B cell (primary cell): ENCODE measurements around the gene DACT1. TPM values are rescaled to one million over a fixed set of nuclear protein-coding genes. Genes with fewer than 3 reads are reported as not detected.

Experiments used
- ATAC-seq: fragments of 200-7000 bp; cut with Tn5 transposase; one replicate; pipeline ENCODE4 v1.10.0; 2021; ENCODE audit warnings: low read depth, mild to moderate bottlenecking, moderate number of reproducible peaks, moderate library complexity
- CTCF ChIA-PET: fragments of 350-600 bp; sonication (Branson Sonifier 250); formaldehyde crosslinking; loops from one replicate; lab custom pipeline; 2021; ENCODE audit warnings: antibody characterized with exemption, inconsistent platforms; lab: Charles Lee
- POLR2A ChIA-PET: fragments of 350-600 bp; sonication (Branson Sonifier 250); formaldehyde crosslinking; loops from one replicate; lab custom pipeline; 2021; ENCODE audit warnings: antibody characterized with exemption; lab: Charles Lee
- DNase-seq: peaks from one replicate; pipeline ENCODE4 v3.0.0; 2013
- H2AFZ ChIP-seq: 2 replicates; pipeline ENCODE4 v1.6.1; 2012; ENCODE audit warnings: mild to moderate bottlenecking, low read depth, low read length; ENCODE audit not compliant: insufficient read depth, poor library complexity, severe bottlenecking
- H3K27ac ChIP-seq, 2 donors: 1 replicate in 1 of 2; 2 replicates in 1 of 2; pipeline ENCODE4 v1.5.1; 2012 to 2013; ENCODE audit warnings: low read length in 2 of 2, mild to moderate bottlenecking in 2 of 2, moderate library complexity in 1 of 2
- H3K27me3 ChIP-seq, 4 experiments: fragments of 200-600 bp in 1 of 4; sonication (generic) in 1 of 4; replicated peaks in 1 of 4; 1 replicate in 2 of 4; 2 replicates in 2 of 4; pipeline versions ENCODE4 v1.6.1 to v1.7.0; 2013 to 2016; ENCODE audit warnings: low read length in 3 of 4, mild to moderate bottlenecking in 2 of 4, mixed read lengths in 1 of 4, moderate library complexity in 1 of 4; ENCODE audit not compliant: insufficient read depth in 4 of 4, control insufficient read depth in 3 of 4; ENCODE audit errors: control extremely low read depth in 1 of 4
- H3K36me3 ChIP-seq, 2 experiments: replicated peaks in 1 of 2; 1 replicate in 1 of 2; 2 replicates in 1 of 2; pipeline versions ENCODE4 v1.6.1 to v1.7.1; 2013; ENCODE audit warnings: low read length in 1 of 2; ENCODE audit not compliant: insufficient read depth in 2 of 2, control insufficient read depth in 1 of 2; ENCODE audit errors: control extremely low read depth in 1 of 2, extremely low read depth in 1 of 2
- H3K4me1 ChIP-seq, 2 donors: fragments of 200-600 bp in 1 of 2; sonication (generic) in 1 of 2; 1 replicate in 1 of 2; 2 replicates in 1 of 2; pipeline versions ENCODE4 v1.5.1 to v1.6.1; 2013 to 2017; ENCODE audit warnings: low read length in 2 of 2; ENCODE audit not compliant: control insufficient read depth in 2 of 2, insufficient read depth in 2 of 2
- H3K4me2 ChIP-seq: replicated peaks from 2 replicates; pipeline ENCODE3; 2012; ENCODE audit warnings: mild to moderate bottlenecking, low read depth, low read length; ENCODE audit not compliant: poor library complexity, severe bottlenecking
- H3K4me3 ChIP-seq, 5 experiments: fragments of 200-600 bp in 1 of 5; sonication (generic) in 1 of 5; 1 replicate in 3 of 5; 2 replicates in 2 of 5; pipeline versions ENCODE4 v1.5.1 to v1.7.0; 2011 to 2016; ENCODE audit warnings: low read length in 4 of 5, mild to moderate bottlenecking in 4 of 5, low read depth in 2 of 5, control low read depth in 1 of 5, moderate library complexity in 1 of 5; ENCODE audit not compliant: insufficient read depth in 1 of 5; ENCODE audit errors: control extremely low read depth in 1 of 5, extremely low read depth in 1 of 5
- H3K79me2 ChIP-seq: fragments of 200-600 bp; sonication (generic); one replicate; pipeline ENCODE4 v1.6.0; 2016; ENCODE audit warnings: low read length; ENCODE audit not compliant: control insufficient read depth, insufficient read depth
- H3K9ac ChIP-seq: fragments of 200-600 bp; sonication (generic); 2 replicates; pipeline ENCODE4 v1.6.1; 2017; ENCODE audit warnings: mild to moderate bottlenecking, low read length, moderate library complexity
- H3K9me3 ChIP-seq, 3 donors: one replicate each; pipeline versions ENCODE4 v1.6.1 to v1.7.1; 2013; ENCODE audit warnings: low read length in 2 of 3; ENCODE audit not compliant: control insufficient read depth in 2 of 3, insufficient read depth in 1 of 3; ENCODE audit errors: control extremely low read depth in 1 of 3
- H4K20me1 ChIP-seq: 2 replicates; pipeline ENCODE4 v1.6.0; 2012; ENCODE audit warnings: mild to moderate bottlenecking, low read length; ENCODE audit not compliant: insufficient read depth, control insufficient read depth, poor library complexity, severe bottlenecking
- H3K27ac Mint-ChIP-seq: one replicate; pipeline ENCODE4 v1.8.0; 2021; ENCODE audit warnings: mixed read lengths
- H3K27me3 Mint-ChIP-seq: one replicate; pipeline ENCODE4 v1.8.0; 2021; ENCODE audit warnings: mixed read lengths
- H3K4me1 Mint-ChIP-seq: one replicate; pipeline ENCODE4 v1.8.0; 2021; ENCODE audit warnings: mixed read lengths
- H3K4me3 Mint-ChIP-seq: one replicate; pipeline ENCODE4 v1.8.0; 2021; ENCODE audit warnings: mixed read lengths
- H3K9me3 Mint-ChIP-seq: one replicate; pipeline ENCODE4 v1.8.0; 2022; ENCODE audit warnings: mixed read lengths; ENCODE audit not compliant: insufficient read depth
- CTCF ChIP-seq: fragments of 200-600 bp; IDR thresholded peaks from one replicate; pipeline ENCODE4 v1.8.0; 2022; ENCODE audit warnings: antibody characterized with exemption, mild to moderate bottlenecking
- EZH2 ChIP-seq: IDR thresholded peaks from 2 replicates; pipeline ENCODE4 v1.6.1; 2012; ENCODE audit warnings: borderline replicate concordance, low read depth, mild to moderate bottlenecking, moderate library complexity, low read length; ENCODE audit not compliant: insufficient read depth, poor library complexity, severe bottlenecking
- WGBS: methylation state at CpG from one replicate; pipeline ENCODE4 v1.1.5; 2013; ENCODE audit warnings: missing lambda C conversion rate; ENCODE audit not compliant: insufficient coverage; 5-methylcytosine and 5-hydroxymethylcytosine counted together
- intact Hi-C: fragments of 100-400 bp; cut with micrococcal nuclease; formaldehyde crosslinking; loops from one replicate; pipeline ENCODE4 v1.10.0; 2022
- polyA plus RNA-seq: library from polyadenylated mRNA; depleted of rRNA; stranded (reverse); fragments of >200 nt; gene quantifications from 2 replicates; pipeline ENCODE4 v1.2.3, GENCODE V29; 2012
- total RNA-seq, 2 donors: library from RNA; stranded (reverse); fragments of 120-200 nt in 1 of 2; gene quantifications; 1 replicate in 1 of 2; 2 replicates in 1 of 2; pipeline versions ENCODE4 v1.2.3 to v1.2.4, GENCODE V29; 2013 to 2022

DACT1 gene
- total and polyA plus RNA-seq, 2 donors (not counting 1 experiment from before 2014, with no cell fraction given) = 2.2 to 3.5 TPM

DNA sequence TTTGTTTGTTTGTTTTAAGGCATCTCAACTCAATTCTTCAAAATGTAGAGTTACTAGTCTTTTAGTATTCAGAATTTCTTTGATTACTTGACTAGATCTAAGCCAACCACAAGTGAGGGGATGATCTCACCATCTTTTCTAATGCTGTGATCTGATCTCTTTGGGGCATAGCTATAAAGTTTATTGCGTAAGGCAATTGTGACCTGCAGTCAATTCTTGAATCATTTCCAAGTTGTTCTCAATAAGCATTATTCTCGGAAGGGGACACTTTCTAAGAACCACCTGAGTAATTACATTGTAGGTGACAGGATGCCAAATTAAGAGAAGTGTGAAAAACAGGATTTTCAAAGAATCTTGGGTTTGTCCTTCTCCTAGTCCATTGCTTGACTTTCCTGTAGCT is 13.1 kb downstream of the DACT1 start:
- Mint-ChIP-seq H3K4me1 (no peaks in the 10 kb centered on the region), H3K27me3 (no peaks in the 10 kb centered on the region), H3K9me3 (no peaks in the 10 kb centered on the region), H3K27ac (no peak overlapping the region), H3K4me3 (no peak overlapping the region)
- no peak overlapping the region for H3K4me2 ChIP-seq
- H3K4me3 ChIP-seq = no peak overlapping the region
- ChIA-PET POLR2A (no interaction called here), CTCF (no interaction called here)
- no peak for TF ChIP-seq CTCF
- TF ChIP-seq EZH2 = no peak
- no peak for DNase-seq
- intact Hi-C loops = no loop called here
- no peaks in the 10 kb centered on the region for H4K20me1 ChIP-seq
- H3K9ac ChIP-seq = no peak overlapping the region
- peaks cover 0 to 4% (median 0%) of the 10 kb centered on the region in 3 donors for H3K9me3 ChIP-seq
- no peak overlapping the region for H3K27ac ChIP-seq
- WGBS = 100% methylated on average over 1 of the region's 2 CpGs
- H3K4me1 ChIP-seq = no peaks in the 10 kb centered on the region
- H3K36me3 ChIP-seq = no peaks in the 10 kb centered on the region
- H3K79me2 ChIP-seq = no peaks in the 10 kb centered on the region
- H3K27me3 ChIP-seq = no peaks in the 10 kb centered on the region
- H2AFZ ChIP-seq = no peak overlapping the region
- no peak for ATAC-seq

- no peak overlapping the region for H3K9ac ChIP-seq
- Mint-ChIP-seq H3K4me3 (no peak overlapping the region), H3K9me3 (no peaks in the 10 kb centered on the region), H3K4me1 (no peaks in the 10 kb centered on the region), H3K27me3 (no peaks in the 10 kb centered on the region), H3K27ac (no peak overlapping the region)
- no peaks in the 10 kb centered on the region for H3K4me1 ChIP-seq
- no peaks in the 10 kb centered on the region for H3K36me3 ChIP-seq
- POLR2A ChIA-PET = no interaction called here
- H3K27me3 ChIP-seq = no peaks in the 10 kb centered on the region
- TF ChIP-seq EZH2 = no peak
- no peak for TF ChIP-seq CTCF
- ATAC-seq = no peak
- H3K4me3 ChIP-seq = no peak overlapping the region
- H3K9me3 ChIP-seq = no peaks in the 10 kb centered on the region
- CTCF ChIA-PET = no interaction called here
- no peaks in the 10 kb centered on the region for H3K79me2 ChIP-seq
- H2AFZ ChIP-seq = no peak overlapping the region
- intact Hi-C loops = no loop called here
- no peaks in the 10 kb centered on the region for H4K20me1 ChIP-seq
- no CpG with 5 or more reads among the region's 3 CpGs for WGBS
- no peak overlapping the region for H3K27ac ChIP-seq
- no peak overlapping the region for H3K4me2 ChIP-seq
- no peak for DNase-seq
Measured at GRCh38 chr14:58656671-58657411, 19.1 kb downstream of the DACT1 start.
